GM21526 (cell line): ENCODE data around the gene POLR2J3.
A peak's percentile ranks its signal among the peaks of the same experiment; 100 is the strongest.
"Not testable (repeated sequence)": the region's sequence is repeated elsewhere in the genome, so short reads cannot be mapped to it uniquely, and the experiment has no call there.

Experiments used
- ATAC-seq: cut with Tn5 transposase; IDR thresholded peaks from one replicate; pipeline ENCODE4 v1.9.1; 2021; ENCODE audit warnings: moderate library complexity; ENCODE audit not compliant: unreplicated experiment, low FRiP score

POLR2J3 gene

GRCh38 chr7:102589857-102590256, 17.5 kb upstream of the POLR2J3 start:
- ATAC-seq: peak; percentile 35

- ATAC-seq: not testable (repeated sequence)
Measured at GRCh38 chr7:102583495-102583894, 11.1 kb upstream of the POLR2J3 start.

GRCh38 chr7:102581722-102582121, 9.3 kb upstream of the POLR2J3 start:
- not testable (repeated sequence) for ATAC-seq

- ATAC-seq: not testable (repeated sequence)
Measured at GRCh38 chr7:102578486-102578885, 6.1 kb upstream of the POLR2J3 start.

GRCh38 chr7:102577315-102578240, 5.2 kb upstream of the POLR2J3 start:
- ATAC-seq: not testable (repeated sequence)

GRCh38 chr7:102576363-102576762, 4.0 kb upstream of the POLR2J3 start:
- not testable (repeated sequence) for ATAC-seq

GRCh38 chr7:102574607-102575006, 2.2 kb upstream of the POLR2J3 start:
- ATAC-seq: not testable (repeated sequence)

GRCh38 chr7:102568620-102569019, 3.8 kb downstream of the POLR2J3 start:
- ATAC-seq: not testable (repeated sequence)

GRCh38 chr7:102550808-102551422, 21.5 kb downstream of the POLR2J3 start, which contains the start of gene SPDYE2:
SPDYE2 (plus strand) TSS chr7:102551226; CDS start chr7:102553256, 2,030 bp downstream.
- ATAC-seq: not testable (repeated sequence)

GRCh38 chr7:102546353-102546752, 26.0 kb downstream of the POLR2J3 start:
- peak; percentile 67 for ATAC-seq

GRCh38 chr7:102545288-102545687, 27.1 kb downstream of the POLR2J3 start:
- not testable (repeated sequence) for ATAC-seq

GRCh38 chr7:102544372-102544771, 28.0 kb downstream of the POLR2J3 start:
- ATAC-seq: not testable (repeated sequence)

- not testable (repeated sequence) for ATAC-seq
Measured at GRCh38 chr7:102543596-102543995, 28.8 kb downstream of the POLR2J3 start, which contains the start of gene UPK3BL2. UPK3BL2 (minus strand) TSS chr7:102543696; CDS start chr7:102543636, 60 bp downstream.

- ATAC-seq: not testable (repeated sequence)
Measured at GRCh38 chr7:102542771-102543170, 29.6 kb downstream of the POLR2J3 start.

- ATAC-seq: not testable (repeated sequence)
Measured at GRCh38 chr7:102542083-102542482, 30.3 kb downstream of the POLR2J3 start.

GRCh38 chr7:102540604-102541003, 31.8 kb downstream of the POLR2J3 start:
- not testable (repeated sequence) for ATAC-seq

- not testable (repeated sequence) for ATAC-seq
Measured at GRCh38 chr7:102535062-102535615, 37.2 kb downstream of the POLR2J3 start.

GRCh38 chr7:102532127-102532526, 40.3 kb downstream of the POLR2J3 start:
- not testable (repeated sequence) for ATAC-seq

- not testable (repeated sequence) for ATAC-seq
Measured at GRCh38 chr7:102531583-102531982, 40.8 kb downstream of the POLR2J3 start.

- not testable (repeated sequence) for ATAC-seq
Measured at GRCh38 chr7:102527822-102528793, 44.3 kb downstream of the POLR2J3 start.
